Panc1 (cell line): ENCODE data around the gene AP5Z1. TPM values are rescaled to one million over a fixed set of nuclear protein-coding genes. Genes with fewer than 3 reads are reported as not detected.
A peak's percentile ranks its signal among the peaks of the same experiment; 100 is the strongest.
"Not testable (repeated sequence)": the region's sequence is repeated elsewhere in the genome, so short reads cannot be mapped to it uniquely, and the experiment has no call there.

Experiments
- ATAC-seq: fragments of 200-7000 bp; cut with Tn5 transposase; 2 replicates; pipeline ENCODE4 v1.9.1; 2020; ENCODE audit warnings: mild to moderate bottlenecking, moderate library complexity
- BruUV-seq: library from RNA; stranded (reverse); fragments of 400-500 nt; replicated peaks from 2 replicates; lab custom pipeline; 2021; lab: Mats Ljungman, UMichigan
- CTCF ChIA-PET: fragments of 300-600 bp; sonication (Branson Sonifier 250); formaldehyde crosslinking; loops from one replicate; lab custom pipeline; 2022; ENCODE audit warnings: antibody characterized with exemption; lab: Charles Lee
- POLR2A ChIA-PET: fragments of 300-600 bp; sonication (Branson Sonifier 250); formaldehyde crosslinking; loops from one replicate; lab custom pipeline; 2022; ENCODE audit warnings: antibody characterized with exemption; lab: Charles Lee
- DNase-seq: peaks from one replicate; pipeline ENCODE4 v3.0.0-alpha.2; 2010; ENCODE audit warnings: low read depth, low spot score
- H3K27ac ChIP-seq: 2 replicates; pipeline ENCODE4 v1.5.1; 2011; ENCODE audit warnings: mild to moderate bottlenecking, low read length, inconsistent platforms
- H3K27me3 ChIP-seq: fragments of 200-500 bp; sonication (Bioruptor generic); 2 replicates; pipeline ENCODE4 v1.6.0; 2014; ENCODE audit warnings: low read length, inconsistent platforms; ENCODE audit not compliant: control insufficient read depth, insufficient read depth
- H3K36me3 ChIP-seq: fragments of 200-500 bp; sonication (Bioruptor generic); 2 replicates; pipeline ENCODE4 v1.5.1; 2014; ENCODE audit warnings: inconsistent platforms, mild to moderate bottlenecking, low read length, moderate library complexity; ENCODE audit not compliant: control insufficient read depth, insufficient read depth
- H3K4me1 ChIP-seq: 2 replicates; pipeline ENCODE4 v1.5.1; 2011; ENCODE audit warnings: inconsistent platforms, mild to moderate bottlenecking, low read length, moderate library complexity; ENCODE audit not compliant: control insufficient read depth, insufficient read depth
- H3K4me3 ChIP-seq, 2 experiments: 2 replicates each; pipeline ENCODE4 v1.5.1; 2011 to 2012; ENCODE audit warnings: low read depth in 2 of 2, low read length in 2 of 2, mild to moderate bottlenecking in 2 of 2, inconsistent platforms in 1 of 2, moderate library complexity in 1 of 2
- H3K9me3 ChIP-seq: fragments of 200-500 bp; sonication (Bioruptor generic); 2 replicates; pipeline ENCODE4 v1.5.1; 2014; ENCODE audit warnings: low read depth, mild to moderate bottlenecking, inconsistent platforms, low read length, moderate library complexity; ENCODE audit not compliant: control insufficient read depth, insufficient read depth
- CTCF ChIP-seq: fragments of 450-650 bp; IDR thresholded peaks from 2 replicates; pipeline ENCODE4 v1.5.1; 2017; ENCODE audit warnings: mild to moderate bottlenecking
- POLR2AphosphoS5 ChIP-seq: IDR thresholded peaks from 2 replicates; pipeline ENCODE4 v1.6.1; 2012; ENCODE audit warnings: mild to moderate bottlenecking, low read depth, low read length, moderate library complexity
- REST ChIP-seq, 2 experiments: IDR thresholded peaks; 2 replicates each; pipeline ENCODE4 v1.6.1; 2011 to 2012; ENCODE audit warnings: low read depth in 2 of 2, control low read depth in 1 of 2, low read length in 1 of 2, mild to moderate bottlenecking in 1 of 2, moderate library complexity in 1 of 2; ENCODE audit not compliant: insufficient read depth in 1 of 2
- SIN3A ChIP-seq: IDR thresholded peaks from 2 replicates; pipeline ENCODE4 v1.6.1; 2012; ENCODE audit warnings: low read depth, mild to moderate bottlenecking, low read length, moderate library complexity, borderline replicate concordance; ENCODE audit not compliant: insufficient read depth
- TCF7L2 ChIP-seq: IDR thresholded peaks from 2 replicates; pipeline ENCODE4 v1.6.1; 2011; ENCODE audit warnings: mild to moderate bottlenecking, low read depth, low read length, inconsistent platforms
- in situ Hi-C: cut with HindIII; loops from 2 replicates; pipeline ENCODE4 v1.10.0; 2016; ENCODE audit warnings: low sequenced_read_pairs, low pct_unique_long_range_greater_than_20kb
- intact Hi-C: fragments of 100-400 bp; cut with micrococcal nuclease; formaldehyde crosslinking; loops from one replicate; pipeline ENCODE4 v1.10.0; 2022; ENCODE audit not compliant: unreplicated experiment
- total RNA-seq: library from RNA; stranded (reverse); gene quantifications from one replicate; pipeline ENCODE4 v1.2.1, GENCODE V29; 2021; ENCODE audit not compliant: unreplicated experiment

The AP5Z1 gene
- total RNA-seq, 1 experiment from 2014 or later: 100.0 TPM

GRCh38 chr7:4801839-4802231, 26.4 kb downstream of the AP5Z1 start:
- CTCF ChIA-PET: no interaction called here
- in situ Hi-C loops: no loop called here
- intact Hi-C loops: no loop called here

GRCh38 chr7:4802577-4802976, 27.2 kb downstream of the AP5Z1 start:
- CTCF ChIA-PET, H3K9me3 ChIP-seq, in situ Hi-C loops, BruUV-seq, H3K4me3 ChIP-seq, intact Hi-C loops, H3K27me3 ChIP-seq, H3K27ac ChIP-seq, ATAC-seq, POLR2A ChIA-PET, DNase-seq, H3K36me3 ChIP-seq: not testable (repeated sequence)
- peaks cover 26% of the 10 kb centered on the region for H3K4me1 ChIP-seq

More at GRCh38 chr7:4801839-4802231, 26.4 kb downstream of the AP5Z1 start:
- Histone ChIP-seq H3K9me3 (no peaks in the 10 kb centered on the region), H3K27me3 (no peaks in the 10 kb centered on the region), H3K4me3 (no peak overlapping the region), H3K4me1 (peaks cover 26% of the 10 kb centered on the region), H3K36me3 (no peaks in the 10 kb centered on the region), H3K27ac (no peak overlapping the region)
- DNase-seq: no peak
- ATAC-seq: no peak
- no peak for TF ChIP-seq TCF7L2
- TF ChIP-seq SIN3A: no peak
- no peak for TF ChIP-seq REST (IDR thresholded peaks at IDR 0.05; ENCODE audit: insufficient read depth in 1 of 2, low read depth in 2 of 2, low read length in 1 of 2)
- TF ChIP-seq CTCF: no peak
- no peak for TF ChIP-seq POLR2AphosphoS5
- POLR2A ChIA-PET: no interaction called here
- BruUV-seq: no TSS peak

- peaks cover 22% of the 10 kb centered on the region for H3K4me1 ChIP-seq
- CTCF ChIA-PET: interaction anchor here (0.6 kb wide), 1 partner anchor 348 kb away, joined by 5 read pairs; no protein-coding TSS in a partner anchor
- no peak for DNase-seq
Observed at GRCh38 chr7:4803397-4804241, 28.2 kb downstream of the AP5Z1 start.

More at GRCh38 chr7:4803397-4804241, 28.2 kb downstream of the AP5Z1 start:
- Histone ChIP-seq H3K36me3 (no peaks in the 10 kb centered on the region), H3K9me3 (no peaks in the 10 kb centered on the region), H3K4me3 (no peak overlapping the region), H3K27ac (no peak overlapping the region), H3K27me3 (no peaks in the 10 kb centered on the region)
- in situ Hi-C loops (no loop called here), intact Hi-C loops (no loop called here)
- BruUV-seq: no TSS peak
- ATAC-seq: peak; percentile 62
- no peak for TF ChIP-seq CTCF
- no peak for TF ChIP-seq TCF7L2
- POLR2A ChIA-PET: interaction anchor here (0.6 kb wide), 1 partner anchor 59 kb away, joined by 4 read pairs; no protein-coding TSS in a partner anchor
